Prostate gland (tissue), 2 donors: ENCODE measurements around the gene ZAP70. TPM values are rescaled to one million over a fixed set of nuclear protein-coding genes. Genes with fewer than 3 reads are reported as not detected.

Source experiments
- DNase-seq: peaks from one replicate; pipeline ENCODE4 v3.0.0-alpha.2; 2019; ENCODE audit warnings: low spot score
- H3K27ac ChIP-seq, 2 donors: fragments of 200-600 bp; sonication (generic); 2 replicates each; pipeline ENCODE4 v1.5.1; 2017 to 2019
- H3K27me3 ChIP-seq: fragments of 200-600 bp; sonication (generic); replicated peaks from 2 replicates; pipeline ENCODE4 v1.5.1; 2019; ENCODE audit not compliant: insufficient read depth
- H3K36me3 ChIP-seq, 2 donors: fragments of 200-600 bp; sonication (generic); 1 replicate in 1 of 2; 2 replicates in 1 of 2; pipeline versions ENCODE4 v1.5.1 to v1.8.1; 2017 to 2019
- H3K4me1 ChIP-seq: fragments of 200-600 bp; sonication (generic); replicated peaks from 2 replicates; pipeline ENCODE4 v1.5.1; 2019
- H3K4me3 ChIP-seq, 2 donors: fragments of 200-600 bp; sonication (generic); 2 replicates each; pipeline ENCODE4 v1.5.1; 2017 to 2019
- H3K9me3 ChIP-seq: fragments of 200-600 bp; sonication (generic); 2 replicates; pipeline ENCODE4 v1.5.1; 2017
- POLR2A ChIP-seq: fragments of 450-650 bp; IDR thresholded peaks from one replicate; pipeline ENCODE4 v1.6.1; 2016; ENCODE audit warnings: antibody characterized with exemption, mild to moderate bottlenecking
- POLR2AphosphoS5 ChIP-seq: sonication (generic); formaldehyde crosslinking; IDR thresholded peaks from one replicate; pipeline ENCODE4 v1.6.1; 2017; ENCODE audit warnings: antibody characterized with exemption
- WGBS: methylation state at CpG from one replicate; pipeline ENCODE4 v1.1.5; 2018; 5-methylcytosine and 5-hydroxymethylcytosine counted together
- intact Hi-C: fragments of 100-400 bp; cut with DNase I; formaldehyde crosslinking; loops from one replicate; pipeline ENCODE4 v1.14.2; 2022
- total RNA-seq, 2 donors: library from RNA; depleted of rRNA; stranded (reverse); fragments of >200 nt; gene quantifications; one replicate each; pipeline ENCODE4 v1.1.0, GENCODE V29; 2016
- TF ChIP-seq, protein P1 (sequence below), 4 experiments: fragments of 200-600 bp in 2 of 4; fragments of 450-650 bp in 2 of 4; sonication (generic) in 2 of 4; IDR thresholded peaks; 1 replicate in 3 of 4; 2 replicates in 1 of 4; pipeline ENCODE4 v1.5.1; 2016 to 2019; ENCODE audit warnings: antibody characterized with exemption in 4 of 4, mild to moderate bottlenecking in 2 of 4, moderate library complexity in 2 of 4

Gene ZAP70
- total RNA-seq, 2 donors from 2014 or later: 1.8 to 3.9 TPM

GRCh38 chr2:97734061-97735051 is 21.0 kb downstream of the ZAP70 start:
- no peaks in the 10 kb centered on the region for H3K9me3 ChIP-seq
- H3K36me3 ChIP-seq: no peaks in the 10 kb centered on the region
- WGBS: 87% methylated on average over 44 of the region's 44 CpGs
- intact Hi-C loops: no loop called here
- H3K27ac ChIP-seq: no peak overlapping the region
- no peak overlapping the region for H3K4me3 ChIP-seq
- TF ChIP-seq POLR2A: no peak
- no peak for TF ChIP-seq POLR2AphosphoS5
- TF ChIP-seq, protein P1, sequence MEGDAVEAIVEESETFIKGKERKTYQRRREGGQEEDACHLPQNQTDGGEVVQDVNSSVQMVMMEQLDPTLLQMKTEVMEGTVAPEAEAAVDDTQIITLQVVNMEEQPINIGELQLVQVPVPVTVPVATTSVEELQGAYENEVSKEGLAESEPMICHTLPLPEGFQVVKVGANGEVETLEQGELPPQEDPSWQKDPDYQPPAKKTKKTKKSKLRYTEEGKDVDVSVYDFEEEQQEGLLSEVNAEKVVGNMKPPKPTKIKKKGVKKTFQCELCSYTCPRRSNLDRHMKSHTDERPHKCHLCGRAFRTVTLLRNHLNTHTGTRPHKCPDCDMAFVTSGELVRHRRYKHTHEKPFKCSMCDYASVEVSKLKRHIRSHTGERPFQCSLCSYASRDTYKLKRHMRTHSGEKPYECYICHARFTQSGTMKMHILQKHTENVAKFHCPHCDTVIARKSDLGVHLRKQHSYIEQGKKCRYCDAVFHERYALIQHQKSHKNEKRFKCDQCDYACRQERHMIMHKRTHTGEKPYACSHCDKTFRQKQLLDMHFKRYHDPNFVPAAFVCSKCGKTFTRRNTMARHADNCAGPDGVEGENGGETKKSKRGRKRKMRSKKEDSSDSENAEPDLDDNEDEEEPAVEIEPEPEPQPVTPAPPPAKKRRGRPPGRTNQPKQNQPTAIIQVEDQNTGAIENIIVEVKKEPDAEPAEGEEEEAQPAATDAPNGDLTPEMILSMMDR (IDR thresholded peaks at IDR 0.05): no peak
- no peaks in the 10 kb centered on the region for H3K27me3 ChIP-seq
- H3K4me1 ChIP-seq: no peaks in the 10 kb centered on the region
- no peak for DNase-seq

- 96% methylated on average over 29 of the region's 29 CpGs for WGBS
- Histone ChIP-seq H3K4me1 (no peaks in the 10 kb centered on the region), H3K27ac (no peak overlapping the region), H3K9me3 (no peaks in the 10 kb centered on the region), H3K36me3 (no peaks in the 10 kb centered on the region), H3K27me3 (no peaks in the 10 kb centered on the region), H3K4me3 (no peak overlapping the region)
- no peak for TF ChIP-seq POLR2A
- TF ChIP-seq, protein P1 (IDR thresholded peaks at IDR 0.05): no peak
- TF ChIP-seq POLR2AphosphoS5: no peak
- no peak for DNase-seq
- intact Hi-C loops: no loop called here
Measured at GRCh38 chr2:97735161-97735561, 21.8 kb downstream of the ZAP70 start.

DNA sequence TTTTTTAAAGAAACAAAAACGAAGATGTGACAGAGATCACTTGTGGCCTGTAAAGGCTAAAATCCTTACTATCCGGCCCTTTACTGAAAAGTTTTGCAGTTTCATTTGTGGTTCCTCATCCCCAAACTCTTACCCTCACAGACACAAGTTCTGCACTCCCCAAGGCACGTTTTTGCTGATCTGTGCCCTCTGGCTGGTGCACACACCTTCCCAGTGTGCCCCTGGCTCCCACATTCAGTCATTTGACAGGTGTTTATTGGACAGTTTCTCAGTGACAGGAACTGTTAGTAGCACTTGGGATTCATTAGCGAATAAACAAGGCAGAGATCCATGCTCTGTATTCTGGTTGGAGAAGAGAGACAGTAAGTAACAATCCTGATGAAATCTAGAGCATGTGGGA is 22.8 kb downstream of the ZAP70 start:
- Histone ChIP-seq H3K36me3 (no peaks in the 10 kb centered on the region), H3K9me3 (no peaks in the 10 kb centered on the region), H3K27ac (no peak overlapping the region), H3K4me3 (no peak overlapping the region), H3K4me1 (no peaks in the 10 kb centered on the region), H3K27me3 (no peaks in the 10 kb centered on the region)
- no peak for TF ChIP-seq POLR2A
- TF ChIP-seq POLR2AphosphoS5: no peak
- TF ChIP-seq, protein P1 (IDR thresholded peaks at IDR 0.05): no peak
- WGBS: 68% methylated on average over 4 of the region's 4 CpGs
- intact Hi-C loops: no loop called here
- DNase-seq: no peak

GRCh38 chr2:97736608-97737330 is 23.4 kb downstream of the ZAP70 start:
- intact Hi-C loops: no loop called here
- Histone ChIP-seq H3K27me3 (no peaks in the 10 kb centered on the region), H3K36me3 (no peaks in the 10 kb centered on the region), H3K9me3 (no peaks in the 10 kb centered on the region), H3K4me3 (no peak overlapping the region), H3K27ac (no peak overlapping the region), H3K4me1 (no peaks in the 10 kb centered on the region)
- 83% methylated on average over 20 of the region's 20 CpGs for WGBS
- TF ChIP-seq, protein P1 (IDR thresholded peaks at IDR 0.05): no peak
- DNase-seq: no peak
